Measurements from ENCODE around the gene CWC22.

GRCh38 chr2:180046202-180046601 lies 39.1 kb upstream of the CWC22 start:
- TF ChIP-seq CTCF (IDR thresholded peaks at IDR 0.05) (no peak), POLR2A (IDR thresholded peaks at IDR 0.05) (no peak), POLR2AphosphoS5 (IDR thresholded peaks at IDR 0.05) (no peak), EP300 (IDR thresholded peaks at IDR 0.05; ENCODE audit: low read depth) (no peak)

Measured in transverse colon (tissue), 4 donors.